Peyer's patch (tissue), 4 donors: ENCODE measurements around the gene ISOC2. TPM values are rescaled to one million over a fixed set of nuclear protein-coding genes. Genes with fewer than 3 reads are reported as not detected.
"Not testable (repeated sequence)": the region's sequence is repeated elsewhere in the genome, so short reads cannot be mapped to it uniquely, and the experiment has no call there.

Experiments used
- DNase-seq, 3 donors: peaks; one replicate each; pipeline ENCODE4 v3.0.0-alpha.2; 2017 to 2019
- H3K27ac ChIP-seq, 4 donors: fragments of 200-600 bp; sonication (generic); one replicate each; pipeline ENCODE4 v1.5.1; 2016 to 2019
- H3K27me3 ChIP-seq, 2 donors: fragments of 200-600 bp; sonication (generic); one replicate each; pipeline ENCODE4 v1.5.1; 2019
- H3K36me3 ChIP-seq, 3 donors: fragments of 200-600 bp; sonication (generic); one replicate each; pipeline ENCODE4 v1.5.1; 2016 to 2019
- H3K4me1 ChIP-seq, 4 donors: fragments of 200-600 bp; sonication (generic); one replicate each; pipeline ENCODE4 v1.5.1; 2016 to 2019
- H3K4me3 ChIP-seq, 4 donors: fragments of 200-600 bp; sonication (generic); 1 replicate in 3 of 4; 2 replicates in 1 of 4; pipeline ENCODE4 v1.5.1; 2016 to 2019; ENCODE audit warnings: mild to moderate bottlenecking in 1 of 4
- H3K9me3 ChIP-seq, 4 donors: fragments of 200-600 bp; sonication (generic); one replicate each; pipeline ENCODE4 v1.5.1; 2016 to 2019; ENCODE audit warnings: mild to moderate bottlenecking in 1 of 4
- POLR2A ChIP-seq, 2 donors: fragments of 450-650 bp; IDR thresholded peaks; one replicate each; pipeline ENCODE4 v1.5.1; 2017; ENCODE audit warnings: antibody characterized with exemption in 2 of 2, mild to moderate bottlenecking in 2 of 2, moderate library complexity in 2 of 2
- total RNA-seq, 4 donors: library from RNA; depleted of rRNA; stranded (reverse); fragments of >200 nt; gene quantifications; one replicate each; pipeline ENCODE4 v1.1.0, GENCODE V29; 2016
- TF ChIP-seq, protein P1 (sequence below), 6 experiments: fragments of 450-650 bp in 4 of 6; fragments of 200-600 bp in 2 of 6; sonication (generic) in 1 of 6; IDR thresholded peaks; one replicate each; pipeline ENCODE4 v1.5.1; 2017 to 2019; ENCODE audit warnings: antibody characterized with exemption in 6 of 6, mild to moderate bottlenecking in 3 of 6, moderate library complexity in 1 of 6

ISOC2 gene
- total RNA-seq, 4 donors from 2014 or later, result 28.1 to 102 (median 60.0) TPM

DNA sequence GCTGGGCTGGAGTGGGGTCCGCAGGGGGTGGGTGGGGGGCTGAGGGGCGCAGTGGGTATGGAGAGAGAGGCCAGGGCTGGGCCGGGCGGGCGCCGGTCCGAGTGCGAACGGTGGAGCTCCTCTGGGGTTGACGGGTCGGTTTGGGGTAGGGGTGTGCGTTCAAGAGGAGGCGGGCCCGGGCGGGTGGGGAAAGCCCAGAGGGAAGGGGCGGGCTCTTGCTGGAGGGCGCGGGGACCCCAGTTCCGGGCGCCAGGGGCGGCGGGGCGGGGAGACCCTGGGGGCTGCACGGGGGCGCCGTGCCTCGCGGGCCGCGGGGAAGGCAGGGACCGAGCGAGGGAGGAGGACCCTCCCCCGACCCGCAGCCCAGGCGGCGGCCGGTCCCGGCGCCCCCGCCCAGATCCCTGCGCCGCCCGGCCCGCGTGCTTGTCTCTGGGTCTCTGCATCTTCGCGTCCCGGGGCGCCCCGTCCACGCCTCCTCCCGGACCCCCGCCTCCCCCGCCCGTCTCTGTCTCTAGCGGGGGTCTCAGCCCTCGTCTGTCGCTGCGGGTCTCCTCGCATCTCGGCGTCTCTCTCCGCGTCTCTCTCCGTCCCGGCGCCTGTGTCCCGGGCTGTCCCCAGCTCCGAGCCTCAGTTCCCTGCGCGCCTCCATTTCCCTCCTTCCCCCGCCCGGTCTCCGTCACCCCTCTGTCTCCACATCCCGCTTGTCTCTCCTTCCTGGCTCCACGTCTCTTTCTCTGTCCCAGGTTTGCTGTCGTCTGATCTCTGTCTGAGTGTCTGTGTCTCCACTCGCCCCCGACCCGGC is 10.1 kb downstream of the ISOC2 start:
- H3K27ac ChIP-seq, result no peak overlapping the region
- H3K4me3 ChIP-seq, result peak overlapping the region in 2 of 4 donors; percentile 2 to 41
- peaks cover 0 to 24% (median 9%) of the 10 kb centered on the region in 4 donors for H3K4me1 ChIP-seq
- TF ChIP-seq, protein P1, sequence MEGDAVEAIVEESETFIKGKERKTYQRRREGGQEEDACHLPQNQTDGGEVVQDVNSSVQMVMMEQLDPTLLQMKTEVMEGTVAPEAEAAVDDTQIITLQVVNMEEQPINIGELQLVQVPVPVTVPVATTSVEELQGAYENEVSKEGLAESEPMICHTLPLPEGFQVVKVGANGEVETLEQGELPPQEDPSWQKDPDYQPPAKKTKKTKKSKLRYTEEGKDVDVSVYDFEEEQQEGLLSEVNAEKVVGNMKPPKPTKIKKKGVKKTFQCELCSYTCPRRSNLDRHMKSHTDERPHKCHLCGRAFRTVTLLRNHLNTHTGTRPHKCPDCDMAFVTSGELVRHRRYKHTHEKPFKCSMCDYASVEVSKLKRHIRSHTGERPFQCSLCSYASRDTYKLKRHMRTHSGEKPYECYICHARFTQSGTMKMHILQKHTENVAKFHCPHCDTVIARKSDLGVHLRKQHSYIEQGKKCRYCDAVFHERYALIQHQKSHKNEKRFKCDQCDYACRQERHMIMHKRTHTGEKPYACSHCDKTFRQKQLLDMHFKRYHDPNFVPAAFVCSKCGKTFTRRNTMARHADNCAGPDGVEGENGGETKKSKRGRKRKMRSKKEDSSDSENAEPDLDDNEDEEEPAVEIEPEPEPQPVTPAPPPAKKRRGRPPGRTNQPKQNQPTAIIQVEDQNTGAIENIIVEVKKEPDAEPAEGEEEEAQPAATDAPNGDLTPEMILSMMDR (IDR thresholded peaks at IDR 0.05), result no peak
- no peaks in the 10 kb centered on the region for H3K9me3 ChIP-seq
- peaks cover 0 to 26% of the 10 kb centered on the region in 2 donors for H3K27me3 ChIP-seq
- DNase-seq, result no peak
- H3K36me3 ChIP-seq, result peaks cover 0 to 14% (median 0%) of the 10 kb centered on the region in 3 donors

DNA sequence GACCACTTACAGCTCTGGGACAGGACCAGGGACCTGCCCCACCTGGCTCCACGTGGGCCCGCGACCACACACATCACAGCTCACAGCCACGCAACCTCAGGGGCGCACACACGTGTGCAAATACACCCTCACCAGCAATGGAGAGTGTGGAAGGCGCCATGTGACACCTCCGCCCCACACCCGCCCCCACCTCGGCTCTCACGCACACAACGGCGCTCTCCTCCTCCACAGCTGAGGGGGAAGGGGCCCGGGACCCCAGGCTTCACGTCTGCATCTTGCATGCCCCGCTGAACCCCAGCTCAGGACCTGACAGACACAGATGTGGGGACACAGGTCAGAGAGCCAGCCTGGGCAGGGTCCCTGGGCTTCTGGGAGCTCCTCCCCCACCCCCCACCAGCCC is 12.0 kb downstream of the ISOC2 start:
- DNase-seq, result no peak
- Histone ChIP-seq H3K27me3 (peaks cover 0 to 31% of the 10 kb centered on the region in 2 donors), H3K4me1 (peaks cover 0 to 24% (median 9%) of the 10 kb centered on the region in 4 donors), H3K36me3 (no peaks in the 10 kb centered on the region), H3K27ac (no peak overlapping the region), H3K9me3 (no peaks in the 10 kb centered on the region), H3K4me3 (no peak overlapping the region)
- TF ChIP-seq POLR2A (IDR thresholded peaks at IDR 0.05), result no peak
- TF ChIP-seq, protein P1 (IDR thresholded peaks at IDR 0.05), result no peak

DNA sequence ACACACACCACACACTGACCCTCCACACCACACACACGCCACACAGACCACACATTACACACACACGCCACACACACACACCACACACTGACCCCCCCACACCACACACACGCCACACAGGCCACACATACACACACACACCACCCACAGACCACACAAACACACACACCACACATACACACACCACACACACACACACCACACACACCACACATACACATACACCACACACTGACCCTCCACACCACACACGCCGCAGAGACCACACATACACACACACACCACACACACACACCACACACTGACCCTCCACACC is 13.3 kb downstream of the ISOC2 start:
- H3K4me3 ChIP-seq, result not testable (repeated sequence)
- peaks cover 0 to 45% of the 10 kb centered on the region in 2 donors for H3K27me3 ChIP-seq

DNA sequence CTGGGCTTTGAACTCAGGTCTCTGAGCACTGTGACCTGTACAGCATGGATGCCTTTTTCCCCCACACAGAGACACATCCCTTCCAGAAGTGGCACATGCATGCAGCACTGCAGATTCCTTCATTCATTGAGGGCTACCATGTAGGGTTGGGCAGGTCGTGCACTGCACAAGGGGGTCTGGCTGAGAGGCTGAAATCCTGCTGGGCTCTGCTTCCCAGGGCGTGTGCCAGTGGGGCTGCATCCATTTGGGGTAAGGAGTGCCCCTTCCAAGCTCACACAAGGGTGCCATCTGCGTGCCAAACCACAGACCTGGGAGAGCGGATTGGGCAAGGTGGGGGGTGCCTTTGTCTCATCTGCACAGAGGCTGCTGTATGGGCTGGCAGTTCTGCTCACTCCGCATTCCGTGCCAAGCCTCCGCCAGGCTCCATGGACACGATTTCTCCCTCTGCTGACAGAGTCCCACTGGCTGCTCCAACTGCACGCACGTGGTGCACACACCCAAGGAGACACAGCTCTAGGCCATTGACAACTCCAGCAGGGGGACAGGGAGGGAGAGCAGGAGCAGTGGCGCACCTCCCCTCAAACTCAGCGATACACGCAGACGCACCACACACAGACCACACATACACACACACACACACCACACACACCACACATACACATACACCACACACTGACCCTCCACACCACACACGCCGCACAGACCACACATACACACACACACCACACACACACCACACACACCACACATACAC is 13.8 kb downstream of the ISOC2 start:
- H3K27ac ChIP-seq, result no peak overlapping the region
- no peak for DNase-seq
- TF ChIP-seq, protein P1 (IDR thresholded peaks at IDR 0.05), result no peak
- no peak for TF ChIP-seq POLR2A (IDR thresholded peaks at IDR 0.05)
- H3K36me3 ChIP-seq, result no peaks in the 10 kb centered on the region
- no peaks in the 10 kb centered on the region for H3K9me3 ChIP-seq
- no peak overlapping the region for H3K4me3 ChIP-seq
- H3K27me3 ChIP-seq, result peaks cover 0 to 48% of the 10 kb centered on the region in 2 donors
- peaks cover 0 to 21% (median 8%) of the 10 kb centered on the region in 4 donors for H3K4me1 ChIP-seq

More for the DNA sequence above, 13.3 kb downstream of the ISOC2 start:
- DNase-seq, H3K36me3 ChIP-seq, H3K9me3 ChIP-seq, H3K27ac ChIP-seq: not testable (repeated sequence)
- H3K4me1 ChIP-seq, result peaks cover 0 to 22% (median 9%) of the 10 kb centered on the region in 4 donors

DNA sequence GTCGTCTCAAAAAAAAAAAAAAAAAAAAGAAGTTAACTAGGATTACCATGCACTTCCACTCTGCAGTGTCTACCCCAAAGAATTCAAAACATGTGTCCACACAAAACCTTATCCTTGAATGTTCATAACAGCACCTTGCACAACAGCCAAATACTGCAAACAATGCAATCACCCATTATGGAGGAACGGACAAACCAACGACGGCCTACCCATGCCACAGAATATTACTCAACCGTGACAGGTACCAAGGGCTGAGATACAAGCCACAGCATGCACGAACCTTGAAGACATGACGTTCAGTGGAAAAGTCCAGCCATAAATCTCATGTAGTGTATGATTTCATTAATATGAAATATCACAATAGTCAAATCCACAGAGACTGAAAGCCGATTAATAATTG is 15.4 kb downstream of the ISOC2 start:
- H3K27ac ChIP-seq, result no peak overlapping the region
- peaks cover 0 to 19% (median 7%) of the 10 kb centered on the region in 4 donors for H3K4me1 ChIP-seq
- TF ChIP-seq, protein P1 (IDR thresholded peaks at IDR 0.05), result no peak
- TF ChIP-seq POLR2A (IDR thresholded peaks at IDR 0.05), result no peak
- H3K4me3 ChIP-seq, result no peak overlapping the region
- DNase-seq, result no peak
- H3K36me3 ChIP-seq, result no peaks in the 10 kb centered on the region
- H3K27me3 ChIP-seq, result peaks cover 0 to 46% of the 10 kb centered on the region in 2 donors
- no peaks in the 10 kb centered on the region for H3K9me3 ChIP-seq

DNA sequence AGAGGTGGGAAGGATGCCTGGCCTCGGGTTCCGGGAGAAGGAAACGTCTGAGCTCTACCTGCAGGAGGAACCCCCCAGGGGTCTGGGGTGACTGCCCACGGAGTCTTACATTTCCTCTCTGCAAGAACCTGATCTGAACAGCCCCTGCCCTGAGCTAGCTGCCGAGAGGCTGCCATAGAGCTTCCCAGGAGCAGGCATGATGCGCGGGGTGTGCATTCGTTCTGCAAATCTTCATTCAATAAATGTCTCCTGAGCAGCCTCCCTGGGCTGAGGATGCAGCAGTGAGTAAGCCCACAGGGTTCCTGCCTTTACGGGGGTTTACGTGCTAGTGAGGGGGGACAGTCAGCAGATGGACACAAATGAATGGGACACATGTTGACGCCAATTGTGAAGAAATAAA is 16.8 kb downstream of the ISOC2 start:
- Histone ChIP-seq H3K9me3 (no peaks in the 10 kb centered on the region), H3K36me3 (no peaks in the 10 kb centered on the region), H3K27ac (no peak overlapping the region), H3K27me3 (peaks cover 0 to 51% of the 10 kb centered on the region in 2 donors), H3K4me1 (peaks cover 0 to 24% (median 9%) of the 10 kb centered on the region in 4 donors), H3K4me3 (no peak overlapping the region)
- DNase-seq, result no peak
- TF ChIP-seq POLR2A (IDR thresholded peaks at IDR 0.05), result no peak
- TF ChIP-seq, protein P1 (IDR thresholded peaks at IDR 0.05), result no peak
